Activated CD8-positive, alpha-beta memory T cell treated with anti-CD3 and anti-CD28 coated beads for 24 hours (primary cell): ENCODE measurements around the gene GSTT4.
"Not testable (repeated sequence)": the region's sequence is repeated elsewhere in the genome, so short reads cannot be mapped to it uniquely, and the experiment has no call there.

Source experiments
- DNase-seq: peaks from one replicate; pipeline ENCODE4 v3.0.0-alpha.2; 2020

GSTT4 gene

GRCh38 chr22:23984430-23984829 is 20.8 kb downstream of the GSTT4 start:
- DNase-seq: peak; percentile 66

- DNase-seq: not testable (repeated sequence)
These were observed 24.7 kb downstream of the GSTT4 start for GRCh38 chr22:23980567-23980966.

- DNase-seq: not testable (repeated sequence)
These were observed 25.6 kb downstream of the GSTT4 start, which contains the start of gene GSTT2 for GRCh38 chr22:23979557-23980240. TSS of gene GSTT2 (plus strand) at chr22:23980134.

GRCh38 chr22:23977304-23977703 is 27.9 kb downstream of the GSTT4 start:
- DNase-seq: not testable (repeated sequence)

- not testable (repeated sequence) for DNase-seq
These were observed 30.4 kb downstream of the GSTT4 start for GRCh38 chr22:23974836-23975352.

- not testable (repeated sequence) for DNase-seq
These were observed 30.9 kb downstream of the GSTT4 start, which contains the start of gene DDT for GRCh38 chr22:23974345-23974744. TSS of gene DDT (minus strand) at chr22:23974441. CDS start at chr22:23974414, 27 bp downstream.

- DNase-seq: not testable (repeated sequence)
These were observed 33.3 kb downstream of the GSTT4 start for GRCh38 chr22:23971927-23972326.

- no peak for DNase-seq
These were observed 34.3 kb downstream of the GSTT4 start for GRCh38 chr22:23970816-23971486.

GRCh38 chr22:23970201-23970641 is 35.0 kb downstream of the GSTT4 start:
- DNase-seq: no peak

GRCh38 chr22:23969071-23969470 is 36.2 kb downstream of the GSTT4 start:
- no peak for DNase-seq

- DNase-seq: not testable (repeated sequence)
These were observed 38.7 kb downstream of the GSTT4 start, which contains the start of gene DDTL for GRCh38 chr22:23966568-23966967. TSS of gene DDTL (plus strand) at chr22:23966888. CDS start at chr22:23966915, 27 bp downstream.

GRCh38 chr22:23966094-23966493 is 39.2 kb downstream of the GSTT4 start:
- not testable (repeated sequence) for DNase-seq

GRCh38 chr22:23961084-23961771 is 44.0 kb downstream of the GSTT4 start, which contains the start of gene GSTT2B:
TSS of gene GSTT2B (minus strand) at chr22:23961195. CDS start at chr22:23961131, 64 bp downstream.
- not testable (repeated sequence) for DNase-seq

GRCh38 chr22:23956301-23956900 is 48.9 kb downstream of the GSTT4 start:
- DNase-seq: peak; percentile 87

GRCh38 chr22:23955886-23956285 is 49.4 kb downstream of the GSTT4 start:
- DNase-seq: not testable (repeated sequence)

- DNase-seq: not testable (repeated sequence)
These were observed 50.3 kb downstream of the GSTT4 start for GRCh38 chr22:23954991-23955305.

GRCh38 chr22:23954193-23954990 is 50.9 kb downstream of the GSTT4 start:
- DNase-seq: not testable (repeated sequence)

GRCh38 chr22:23953485-23953884 is 51.8 kb downstream of the GSTT4 start:
- not testable (repeated sequence) for DNase-seq

GRCh38 chr22:23952794-23953405 is 52.4 kb downstream of the GSTT4 start:
- DNase-seq: not testable (repeated sequence)

- not testable (repeated sequence) for DNase-seq
These were observed 53.9 kb downstream of the GSTT4 start for GRCh38 chr22:23951383-23951782.

- DNase-seq: not testable (repeated sequence)
These were observed 55.5 kb downstream of the GSTT4 start for GRCh38 chr22:23949764-23950163.
